Fibroblast of skin of abdomen (primary cell): ENCODE results near the gene PKIB.
"Not testable (repeated sequence)": the region's sequence is repeated elsewhere in the genome, so short reads cannot be mapped to it uniquely, and the experiment has no call there.

ENCODE experiments used
- DNase-seq: peaks from one replicate; pipeline ENCODE4 v3.0.0-alpha.2; 2013

Gene PKIB

GRCh38 chr6:122748945-122749344 lies 138.7 kb downstream of the PKIB start:
- DNase-seq = not testable (repeated sequence)

- DNase-seq = no peak
These were observed 139.3 kb downstream of the PKIB start for GRCh38 chr6:122749451-122750050.

- DNase-seq = no peak
These were observed 141.1 kb downstream of the PKIB start for GRCh38 chr6:122751326-122751725.

- DNase-seq = no peak
These were observed 142.3 kb downstream of the PKIB start for GRCh38 chr6:122752459-122752858.

GRCh38 chr6:122753000-122753687 lies 142.9 kb downstream of the PKIB start:
- no peak for DNase-seq

- no peak for DNase-seq
These were observed 143.5 kb downstream of the PKIB start for GRCh38 chr6:122753688-122754056.

GRCh38 chr6:122754191-122754731 lies 144.1 kb downstream of the PKIB start:
- no peak for DNase-seq

GRCh38 chr6:122755901-122756300 lies 145.7 kb downstream of the PKIB start:
- no peak for DNase-seq

- DNase-seq = no peak
These were observed 148.7 kb downstream of the PKIB start for GRCh38 chr6:122758927-122759334.

GRCh38 chr6:122760330-122760729 lies 150.1 kb downstream of the PKIB start:
- DNase-seq = no peak

GRCh38 chr6:122766256-122766655 lies 156.1 kb downstream of the PKIB start:
- DNase-seq = no peak

- peak; percentile 41 for DNase-seq
These were observed 160.8 kb downstream of the PKIB start for GRCh38 chr6:122770835-122771601.

GRCh38 chr6:122772724-122773415 lies 162.7 kb downstream of the PKIB start:
- no peak for DNase-seq
